ENCODE measurements around the gene MTHFD2L.
"Not testable (repeated sequence)": the region's sequence is repeated elsewhere in the genome, so short reads cannot be mapped to it uniquely, and the experiment has no call there.

Gene MTHFD2L

DNA sequence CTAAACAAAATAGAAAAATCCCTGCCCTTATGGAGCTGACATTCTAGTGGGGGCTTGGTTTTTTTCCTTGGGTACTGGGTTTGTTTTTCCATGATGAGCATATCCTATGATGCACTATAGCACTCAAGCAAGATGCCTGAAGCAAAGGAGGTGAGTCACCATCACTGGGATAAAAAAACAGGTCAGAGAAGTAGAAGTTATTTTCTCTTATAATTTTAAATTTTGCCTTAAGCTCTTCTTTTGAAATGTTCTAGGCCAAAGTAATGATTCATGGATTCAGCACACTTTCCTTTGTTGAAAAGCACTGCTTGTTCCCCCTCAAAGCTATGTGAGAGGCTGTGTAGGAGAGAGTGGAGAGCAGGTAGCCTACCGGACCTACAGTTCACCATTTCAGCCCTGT is 43.7 kb upstream of the MTHFD2L start:
- TF ChIP-seq TAF1 (IDR thresholded peaks at IDR 0.05; ENCODE audit: low read depth, low read length), result no peak
- TF ChIP-seq SPI1 (IDR thresholded peaks at IDR 0.05; ENCODE audit: low read depth, low read length), result no peak
- no peak for TF ChIP-seq POU2F2 (IDR thresholded peaks at IDR 0.05; ENCODE audit: low read depth, low read length)
- TF ChIP-seq PAX5 (IDR thresholded peaks at IDR 0.05; ENCODE audit: insufficient read depth, low read length, severe bottlenecking), result no peak
- TF ChIP-seq POLR2A (IDR thresholded peaks at IDR 0.05; ENCODE audit: low read depth, low read length), result no peak
- TF ChIP-seq POLR2AphosphoS5 (IDR thresholded peaks at IDR 0.05; ENCODE audit: low read depth, low read length), result no peak
- no peak for DNase-seq (ENCODE audit: insufficient read length, low spot score)
- no peak for FAIRE-seq

DNA sequence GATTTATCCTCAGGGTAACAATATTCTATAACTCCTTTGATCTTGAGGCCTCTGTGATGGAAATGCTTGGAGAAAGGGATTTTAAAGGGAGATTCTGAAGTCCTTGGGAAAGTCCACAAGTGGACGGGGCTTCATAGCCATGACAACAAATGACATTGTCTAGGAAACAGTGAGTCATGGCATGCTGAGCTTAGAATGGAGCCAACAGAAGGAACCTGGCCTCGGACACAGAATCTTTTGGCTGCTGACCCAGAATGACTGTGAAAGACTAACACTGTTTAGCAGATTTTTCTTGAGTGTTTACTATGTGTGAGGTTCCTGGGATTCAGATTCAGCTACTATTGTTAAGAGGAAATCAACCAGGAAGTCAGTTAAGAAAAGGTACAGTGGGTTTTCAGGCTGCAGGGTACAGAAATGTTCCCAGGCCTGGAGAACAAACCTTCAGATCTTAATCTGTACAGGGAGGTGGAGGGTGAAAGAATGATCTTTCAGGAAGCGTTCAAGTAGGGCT is 40.8 kb upstream of the MTHFD2L start:
- no peak for FAIRE-seq
- DNase-seq (ENCODE audit: insufficient read length, low spot score), result no peak
- TF ChIP-seq SPI1 (IDR thresholded peaks at IDR 0.05; ENCODE audit: low read depth, low read length) (no peak), POLR2AphosphoS5 (IDR thresholded peaks at IDR 0.05; ENCODE audit: low read depth, low read length) (no peak), POU2F2 (IDR thresholded peaks at IDR 0.05; ENCODE audit: low read depth, low read length) (no peak), POLR2A (IDR thresholded peaks at IDR 0.05; ENCODE audit: low read depth, low read length) (no peak), PAX5 (IDR thresholded peaks at IDR 0.05; ENCODE audit: insufficient read depth, low read length, severe bottlenecking) (no peak), TAF1 (IDR thresholded peaks at IDR 0.05; ENCODE audit: low read depth, low read length) (no peak)

DNA sequence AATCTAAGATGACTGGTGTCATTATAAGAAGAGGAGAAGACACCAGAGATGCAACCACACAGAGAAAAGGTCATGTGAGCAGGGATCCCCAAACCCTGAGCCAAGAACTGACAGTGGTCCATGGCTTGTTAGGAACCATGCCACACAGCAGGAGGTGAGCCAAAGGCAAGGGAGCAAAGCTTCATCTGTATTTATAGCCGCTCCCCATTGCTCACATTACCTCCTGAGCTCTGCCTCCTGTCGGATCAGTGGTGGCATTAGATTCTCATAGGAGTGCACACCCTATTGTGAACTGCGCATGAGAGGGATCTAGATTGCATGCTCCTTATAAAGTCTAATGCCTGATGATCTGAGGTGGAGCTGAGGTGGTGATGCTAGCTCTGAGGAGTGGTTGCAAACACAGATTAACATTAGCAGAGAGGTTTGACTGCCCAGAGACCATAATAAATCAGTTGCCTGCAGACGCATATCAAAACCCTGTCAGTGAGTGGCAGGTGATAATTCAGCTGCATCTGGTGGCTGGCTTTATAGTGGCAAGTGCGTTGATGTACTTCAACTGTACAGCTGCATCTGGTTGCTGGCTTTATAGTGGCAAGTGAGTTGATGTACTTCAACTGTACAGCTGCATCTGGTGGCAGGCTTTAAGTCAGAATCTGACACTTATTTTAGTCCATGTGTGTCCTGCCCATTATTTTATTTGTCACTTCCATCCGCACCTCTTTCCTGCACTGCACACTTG is 39.1 kb upstream of the MTHFD2L start:
- DNase-seq (ENCODE audit: insufficient read length, low spot score), result no peak
- no peak for TF ChIP-seq POLR2AphosphoS5 (IDR thresholded peaks at IDR 0.05; ENCODE audit: low read depth, low read length)
- TF ChIP-seq TAF1 (IDR thresholded peaks at IDR 0.05; ENCODE audit: low read depth, low read length), result no peak
- no peak for TF ChIP-seq SPI1 (IDR thresholded peaks at IDR 0.05; ENCODE audit: low read depth, low read length)
- no peak for TF ChIP-seq PAX5 (IDR thresholded peaks at IDR 0.05; ENCODE audit: insufficient read depth, low read length, severe bottlenecking)
- no peak for TF ChIP-seq POLR2A (IDR thresholded peaks at IDR 0.05; ENCODE audit: low read depth, low read length)
- no peak for TF ChIP-seq POU2F2 (IDR thresholded peaks at IDR 0.05; ENCODE audit: low read depth, low read length)
- FAIRE-seq, result no peak

- no peak for DNase-seq (ENCODE audit: insufficient read length, low spot score)
- TF ChIP-seq POLR2A (IDR thresholded peaks at IDR 0.05; ENCODE audit: low read depth, low read length) (no peak), POU2F2 (IDR thresholded peaks at IDR 0.05; ENCODE audit: low read depth, low read length) (no peak), TAF1 (IDR thresholded peaks at IDR 0.05; ENCODE audit: low read depth, low read length) (no peak), PAX5 (IDR thresholded peaks at IDR 0.05; ENCODE audit: insufficient read depth, low read length, severe bottlenecking) (no peak), POLR2AphosphoS5 (IDR thresholded peaks at IDR 0.05; ENCODE audit: low read depth, low read length) (no peak)
- no peak for FAIRE-seq
These were observed 37.8 kb upstream of the MTHFD2L start for GRCh38 chr4:74120086-74120485.

GRCh38 chr4:74121643-74122579 is 36.0 kb upstream of the MTHFD2L start:
- FAIRE-seq (no peak), DNase-seq (ENCODE audit: insufficient read length, low spot score) (no peak)
- no peak for TF ChIP-seq POLR2A (IDR thresholded peaks at IDR 0.05; ENCODE audit: low read depth, low read length)
- no peak for TF ChIP-seq POLR2AphosphoS5 (IDR thresholded peaks at IDR 0.05; ENCODE audit: low read depth, low read length)
- TF ChIP-seq TAF1 (IDR thresholded peaks at IDR 0.05; ENCODE audit: low read depth, low read length), result no peak
- TF ChIP-seq SPI1 (IDR thresholded peaks at IDR 0.05; ENCODE audit: low read depth, low read length), result no peak
- TF ChIP-seq PAX5 (IDR thresholded peaks at IDR 0.05; ENCODE audit: insufficient read depth, low read length, severe bottlenecking), result no peak
- no peak for TF ChIP-seq POU2F2 (IDR thresholded peaks at IDR 0.05; ENCODE audit: low read depth, low read length)

DNA sequence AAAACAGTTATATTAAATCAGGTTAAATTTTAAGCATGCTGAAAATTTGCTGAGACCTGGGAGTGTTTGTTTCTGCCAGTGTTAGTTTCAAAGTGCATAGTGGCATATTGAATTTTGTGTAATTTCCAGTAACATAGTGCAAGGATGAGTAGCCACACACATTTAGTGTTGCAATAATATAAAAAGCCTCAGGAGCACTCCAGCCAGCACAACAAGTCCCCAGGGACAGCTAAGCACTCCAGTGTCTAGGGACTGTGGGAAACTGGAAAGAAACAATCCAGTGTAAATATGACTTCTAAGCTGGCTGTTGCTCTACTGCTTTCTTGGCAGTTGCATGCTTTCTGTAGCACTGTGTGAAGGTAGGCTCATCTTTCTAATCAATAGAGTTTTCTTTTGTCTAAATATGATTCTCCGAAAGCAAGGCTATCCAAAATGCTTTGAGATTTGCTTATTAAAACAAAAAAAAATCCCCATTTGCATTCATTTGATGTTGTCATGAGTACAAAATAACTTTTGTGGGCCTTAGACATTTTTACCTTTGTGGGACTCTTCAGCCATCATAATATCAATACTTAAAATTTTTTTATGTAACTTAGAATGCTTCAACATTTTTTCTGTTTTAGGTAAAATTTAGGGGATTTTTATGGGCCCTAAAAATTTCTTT is 34.7 kb upstream of the MTHFD2L start:
- TF ChIP-seq TAF1 (IDR thresholded peaks at IDR 0.05; ENCODE audit: low read depth, low read length) (no peak), PAX5 (IDR thresholded peaks at IDR 0.05; ENCODE audit: insufficient read depth, low read length, severe bottlenecking) (no peak), POLR2A (IDR thresholded peaks at IDR 0.05; ENCODE audit: low read depth, low read length) (no peak), POLR2AphosphoS5 (IDR thresholded peaks at IDR 0.05; ENCODE audit: low read depth, low read length) (no peak), SPI1 (IDR thresholded peaks at IDR 0.05; ENCODE audit: low read depth, low read length) (no peak), POU2F2 (IDR thresholded peaks at IDR 0.05; ENCODE audit: low read depth, low read length) (no peak)
- FAIRE-seq (no peak), DNase-seq (ENCODE audit: insufficient read length, low spot score) (no peak)

DNA sequence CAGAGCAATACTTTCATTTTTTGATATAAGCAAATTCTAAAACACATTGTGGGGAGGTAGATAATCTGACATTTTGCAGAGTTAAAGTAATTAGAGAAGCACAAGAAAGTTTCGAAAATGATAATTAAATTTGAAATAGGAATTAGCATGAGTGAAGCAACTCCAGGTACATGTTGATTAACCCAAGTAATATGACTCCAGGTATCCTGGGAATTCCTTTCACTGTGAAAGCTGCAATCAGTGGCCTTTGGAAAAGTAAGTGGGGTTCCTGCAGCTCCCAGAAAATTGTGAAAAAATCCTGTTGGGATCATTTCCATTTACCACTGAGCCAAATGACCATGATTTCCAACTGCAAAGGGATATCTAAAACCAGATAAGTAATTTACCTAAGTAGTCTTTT is 32.9 kb upstream of the MTHFD2L start:
- no peak for TF ChIP-seq TAF1 (IDR thresholded peaks at IDR 0.05; ENCODE audit: low read depth, low read length)
- no peak for TF ChIP-seq POU2F2 (IDR thresholded peaks at IDR 0.05; ENCODE audit: low read depth, low read length)
- DNase-seq (ENCODE audit: insufficient read length, low spot score) (no peak), FAIRE-seq (no peak)

- no peak for TF ChIP-seq POLR2A (IDR thresholded peaks at IDR 0.05; ENCODE audit: low read depth, low read length)
- TF ChIP-seq SPI1 (IDR thresholded peaks at IDR 0.05; ENCODE audit: low read depth, low read length), result no peak
- TF ChIP-seq POLR2AphosphoS5 (IDR thresholded peaks at IDR 0.05; ENCODE audit: low read depth, low read length), result no peak
- no peak for TF ChIP-seq POU2F2 (IDR thresholded peaks at IDR 0.05; ENCODE audit: low read depth, low read length)
- no peak for DNase-seq (ENCODE audit: insufficient read length, low spot score)
- FAIRE-seq, result no peak
These were observed 30.2 kb upstream of the MTHFD2L start for GRCh38 chr4:74127745-74128144.

DNA sequence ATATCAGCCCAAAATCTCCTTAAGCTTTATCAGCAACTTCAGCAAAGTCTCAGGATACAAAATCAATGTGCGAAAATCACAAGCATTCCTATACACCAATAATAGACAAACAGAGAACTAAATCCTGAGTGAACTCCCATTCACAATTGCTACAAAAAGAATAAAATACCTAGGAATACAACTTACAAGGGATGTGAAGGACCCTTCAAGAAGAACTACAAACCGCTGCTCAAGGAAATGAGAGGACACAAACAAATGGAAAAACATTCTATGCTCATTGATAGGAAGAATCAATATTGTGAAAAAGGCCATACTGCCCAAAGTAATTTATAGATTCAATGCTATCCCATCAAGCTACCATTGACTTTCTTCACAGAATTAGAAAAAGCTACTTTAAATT is 27.1 kb upstream of the MTHFD2L start:
- FAIRE-seq; DNase-seq (ENCODE audit: insufficient read length, low spot score): not testable (repeated sequence)

- not testable (repeated sequence) for FAIRE-seq; DNase-seq (ENCODE audit: insufficient read length, low spot score)
These were observed 25.7 kb upstream of the MTHFD2L start for GRCh38 chr4:74132188-74132587.

All from GM12891 (cell line).